ENCODE results near the gene NFATC1.

NFATC1 gene

DNA sequence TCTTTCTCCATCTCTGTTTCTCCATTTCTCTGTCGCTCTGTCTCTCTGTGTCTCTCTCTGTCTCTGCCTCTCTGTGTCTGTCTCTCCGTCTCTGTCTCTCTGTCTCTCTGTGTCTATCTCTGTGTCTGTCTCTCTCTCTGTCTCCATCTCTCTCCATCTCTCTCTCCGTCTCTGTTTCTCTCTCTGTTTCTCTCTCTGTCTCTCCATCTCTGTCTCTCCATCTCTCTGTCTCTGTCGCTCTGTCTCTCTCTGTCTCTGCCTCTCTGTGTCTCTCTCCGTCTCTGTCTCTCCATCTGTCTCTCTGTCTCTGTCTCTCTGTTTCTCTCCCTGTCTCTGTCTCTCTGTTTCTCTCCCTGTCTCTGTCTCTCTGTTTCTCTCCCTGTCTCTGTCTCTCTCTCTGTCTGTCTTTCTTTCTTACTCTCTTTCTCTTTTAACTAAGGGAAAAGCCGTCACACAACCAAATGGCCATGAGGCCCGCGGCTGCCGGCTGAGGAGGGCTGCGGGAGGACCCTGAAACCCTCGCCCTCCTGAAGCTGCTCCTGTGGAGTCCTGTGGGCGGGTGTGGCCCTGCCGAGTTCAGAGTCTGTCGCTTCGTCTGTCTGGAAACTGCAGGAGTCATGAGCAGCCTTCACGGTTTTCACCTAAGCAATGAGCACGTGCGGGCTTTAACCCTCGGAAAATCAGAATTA, 29.3 kb downstream of the NFATC1 start:
- no peak for DNase-seq

GRCh38 chr18:79425569-79425886, 29.8 kb downstream of the NFATC1 start:
- DNase-seq = no peak

- DNase-seq = no peak
Observed at GRCh38 chr18:79426376-79427300, 30.9 kb downstream of the NFATC1 start.

DNA sequence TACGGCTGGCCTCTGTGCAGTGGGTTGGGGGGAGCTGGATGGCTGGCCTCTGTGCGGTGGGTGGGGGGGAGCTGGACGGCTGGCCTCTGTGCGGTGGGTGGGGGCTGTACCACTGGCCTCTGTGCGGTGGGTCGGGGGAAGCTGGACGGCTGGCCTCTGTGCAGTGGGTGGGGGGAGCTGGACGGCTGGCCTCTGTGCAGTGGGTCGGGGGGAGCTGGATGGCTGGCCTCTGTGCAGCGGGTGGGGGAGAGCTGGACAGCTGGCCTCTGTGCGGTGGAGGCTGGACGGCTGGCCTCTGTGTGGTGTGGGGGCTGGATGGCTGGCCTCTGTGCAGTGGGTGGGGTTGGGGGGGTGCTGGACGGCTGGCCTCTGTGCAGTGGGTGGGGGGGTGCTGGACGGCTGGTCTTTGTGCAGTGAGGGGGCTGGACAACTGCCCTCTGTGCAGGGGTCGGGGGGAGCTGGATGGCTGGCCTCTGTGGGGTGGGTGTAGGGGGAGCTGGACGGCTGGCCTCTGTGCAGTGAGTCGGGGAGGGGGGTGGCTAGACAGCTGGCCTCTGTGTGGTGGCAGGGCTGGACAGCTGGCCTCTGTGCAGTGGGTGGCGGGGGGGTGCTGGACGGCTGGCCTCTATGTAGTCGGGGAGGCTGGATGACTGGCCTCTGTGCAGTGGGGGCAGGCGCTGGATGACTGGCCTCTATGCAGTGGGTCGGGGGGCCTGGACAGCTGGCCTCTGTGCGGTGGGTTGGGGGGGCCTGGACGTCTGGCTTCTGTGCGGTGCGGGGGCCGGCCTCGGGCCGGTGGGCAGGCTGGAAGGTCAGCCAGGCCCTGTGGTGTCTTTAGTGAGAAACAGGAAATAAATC, 31.9 kb downstream of the NFATC1 start:
- DNase-seq = no peak

GRCh38 chr18:79428287-79428686, 32.6 kb downstream of the NFATC1 start:
- no peak for DNase-seq

DNA sequence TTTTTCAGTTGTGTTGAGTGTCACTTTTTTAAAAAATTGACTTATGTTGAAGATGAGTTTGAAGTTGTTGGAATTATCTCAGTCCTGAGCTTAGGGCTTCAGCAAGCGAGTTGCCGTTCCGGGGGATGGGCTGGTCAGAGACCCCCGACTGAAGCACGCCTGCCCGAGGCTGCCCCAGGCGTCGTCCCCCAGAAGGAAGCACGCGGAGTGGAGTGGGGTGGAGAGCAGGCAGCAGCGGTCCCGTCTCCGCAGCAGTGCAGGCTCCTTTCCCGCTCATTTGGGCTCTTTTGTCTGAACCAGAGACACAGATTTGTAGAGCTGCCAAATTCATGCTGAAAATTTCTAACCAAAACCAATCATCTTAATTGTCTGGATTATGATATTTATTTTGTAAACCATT, 33.7 kb downstream of the NFATC1 start:
- no peak for DNase-seq

GRCh38 chr18:79429785-79430281, 34.1 kb downstream of the NFATC1 start:
- DNase-seq = no peak

DNA sequence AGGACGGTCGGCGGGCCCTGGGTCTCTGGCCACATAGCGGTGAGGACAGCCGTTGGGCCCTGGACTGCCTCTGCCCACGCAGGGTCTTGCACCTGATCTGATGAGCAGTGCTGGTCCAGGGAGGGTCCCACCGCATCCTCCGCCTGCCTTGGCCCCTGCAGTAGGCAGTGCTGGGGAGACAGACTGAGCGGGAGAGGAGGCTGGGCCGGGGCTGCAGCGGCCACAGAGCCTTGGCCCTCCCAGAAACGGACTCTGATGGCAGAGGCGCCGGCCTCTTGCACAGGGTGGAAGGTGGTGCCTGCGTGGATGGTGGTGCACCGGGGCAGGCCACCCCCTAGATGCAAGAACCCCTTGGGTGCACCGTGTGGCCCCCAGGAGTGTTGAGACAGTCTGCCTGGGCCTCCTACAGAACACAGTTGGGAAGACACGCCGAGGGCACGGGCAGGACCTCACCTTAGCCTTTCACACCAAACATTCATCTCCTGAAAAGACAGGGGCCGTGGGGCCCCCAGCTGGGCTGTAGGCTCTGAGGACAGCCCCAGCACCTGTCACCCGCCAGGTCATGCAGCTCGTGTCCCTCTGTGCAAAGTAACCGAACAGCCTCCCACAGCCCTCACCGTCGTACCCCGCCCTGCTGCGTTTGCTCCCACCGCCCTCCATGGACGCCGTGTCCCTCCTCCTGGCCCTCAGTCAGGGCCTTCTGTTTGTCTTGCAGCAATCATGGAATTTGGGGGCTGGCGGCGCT, 36.8 kb downstream of the NFATC1 start:
- no peak for DNase-seq

DNA sequence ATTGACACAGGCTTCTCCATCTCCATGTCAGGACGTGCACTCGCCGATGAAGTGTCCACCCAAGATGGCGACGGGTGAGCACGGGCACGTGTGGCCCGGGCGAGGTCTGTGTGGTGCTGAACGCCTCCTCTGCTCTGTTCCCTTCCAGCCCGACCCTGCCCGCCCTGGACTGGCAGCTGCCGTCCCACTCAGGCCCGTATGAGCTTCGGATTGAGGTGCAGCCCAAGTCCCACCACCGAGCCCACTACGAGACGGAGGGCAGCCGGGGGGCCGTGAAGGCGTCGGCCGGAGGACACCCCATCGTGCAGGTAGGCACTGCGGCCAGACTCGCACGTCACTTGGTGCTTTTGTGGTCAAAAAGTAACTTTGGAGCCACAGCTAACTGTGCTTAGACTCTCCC, 37.7 kb downstream of the NFATC1 start:
- no peak for DNase-seq

DNA sequence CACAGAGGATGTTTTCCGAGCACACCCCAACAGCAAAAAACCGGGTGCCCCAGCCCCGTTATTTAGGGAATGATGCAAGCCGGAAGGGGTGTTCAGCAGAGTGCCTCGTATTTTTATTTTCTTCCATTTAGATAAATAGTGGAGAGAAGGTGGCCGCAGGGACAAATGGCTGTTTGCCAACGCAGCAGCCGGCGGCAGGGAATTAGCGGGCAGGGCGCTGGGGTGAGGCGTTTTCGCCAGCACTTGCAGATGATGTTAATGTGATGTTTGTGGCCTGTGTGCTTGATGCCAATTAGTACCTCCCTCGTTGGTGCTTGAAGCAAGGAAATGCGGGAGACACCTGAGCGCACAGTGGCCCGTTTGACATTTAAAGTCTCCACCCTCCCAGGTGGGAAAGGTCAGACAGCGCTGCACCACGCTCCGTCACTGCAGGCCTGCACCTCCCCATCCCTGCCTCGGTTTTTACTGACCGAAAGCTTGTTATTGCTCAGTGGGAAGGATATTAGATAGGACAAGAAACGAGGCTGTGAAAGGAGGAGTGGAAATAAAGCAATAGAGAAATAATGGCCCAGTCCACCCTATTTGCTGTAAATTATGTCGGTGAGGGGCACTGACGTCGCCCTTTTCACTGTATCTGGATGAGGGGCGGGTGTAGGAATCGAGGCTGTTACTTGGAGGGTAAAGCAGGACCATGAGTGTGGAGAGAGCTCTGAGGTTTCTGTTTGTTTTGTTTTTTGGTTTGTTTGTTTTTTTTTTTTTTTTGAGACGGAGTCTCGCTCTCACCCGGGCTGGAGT, 39.1 kb downstream of the NFATC1 start:
- no peak for DNase-seq

- DNase-seq = no peak
Observed at GRCh38 chr18:79436556-79437275, 41.0 kb downstream of the NFATC1 start.

- DNase-seq = no peak
Observed at GRCh38 chr18:79438089-79438897, 42.6 kb downstream of the NFATC1 start.

DNA sequence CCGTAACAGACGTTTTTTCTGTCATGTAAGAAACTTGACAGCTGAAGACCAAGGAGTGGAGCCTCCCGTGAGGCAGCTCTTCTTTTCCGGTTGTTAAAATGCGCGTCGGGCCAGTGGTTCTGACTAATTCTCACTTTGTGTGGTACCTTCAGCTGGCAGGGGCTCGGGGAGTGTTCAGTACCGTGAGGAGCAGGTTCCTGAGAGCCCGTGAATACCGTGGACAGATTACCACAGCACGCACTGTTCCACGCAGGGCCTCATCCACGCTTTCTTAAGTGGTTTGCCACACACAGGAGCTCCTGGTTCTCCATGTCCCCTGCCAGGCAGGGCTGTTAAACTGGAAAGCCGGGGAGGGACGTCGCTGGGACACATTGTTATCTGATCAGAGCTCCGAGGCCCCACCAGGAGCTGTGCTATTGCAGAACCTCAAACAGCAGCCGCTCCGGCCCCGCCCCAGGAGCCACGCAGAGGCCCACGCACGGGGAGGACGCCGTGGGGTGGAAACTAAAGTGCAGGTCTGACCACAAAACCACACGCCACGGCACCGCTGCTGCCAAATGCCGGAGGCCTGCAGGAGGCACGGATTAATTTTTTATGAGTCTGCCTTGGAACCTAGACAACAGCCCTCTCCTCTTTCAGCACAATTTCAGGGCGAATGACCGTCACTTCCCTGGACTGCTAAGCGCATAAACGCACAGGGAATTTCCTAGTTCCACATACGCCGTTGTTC, 43.3 kb downstream of the NFATC1 start:
- peak; percentile 31 for DNase-seq

- DNase-seq = no peak
Observed at GRCh38 chr18:79439628-79440023, 43.9 kb downstream of the NFATC1 start.

DNA sequence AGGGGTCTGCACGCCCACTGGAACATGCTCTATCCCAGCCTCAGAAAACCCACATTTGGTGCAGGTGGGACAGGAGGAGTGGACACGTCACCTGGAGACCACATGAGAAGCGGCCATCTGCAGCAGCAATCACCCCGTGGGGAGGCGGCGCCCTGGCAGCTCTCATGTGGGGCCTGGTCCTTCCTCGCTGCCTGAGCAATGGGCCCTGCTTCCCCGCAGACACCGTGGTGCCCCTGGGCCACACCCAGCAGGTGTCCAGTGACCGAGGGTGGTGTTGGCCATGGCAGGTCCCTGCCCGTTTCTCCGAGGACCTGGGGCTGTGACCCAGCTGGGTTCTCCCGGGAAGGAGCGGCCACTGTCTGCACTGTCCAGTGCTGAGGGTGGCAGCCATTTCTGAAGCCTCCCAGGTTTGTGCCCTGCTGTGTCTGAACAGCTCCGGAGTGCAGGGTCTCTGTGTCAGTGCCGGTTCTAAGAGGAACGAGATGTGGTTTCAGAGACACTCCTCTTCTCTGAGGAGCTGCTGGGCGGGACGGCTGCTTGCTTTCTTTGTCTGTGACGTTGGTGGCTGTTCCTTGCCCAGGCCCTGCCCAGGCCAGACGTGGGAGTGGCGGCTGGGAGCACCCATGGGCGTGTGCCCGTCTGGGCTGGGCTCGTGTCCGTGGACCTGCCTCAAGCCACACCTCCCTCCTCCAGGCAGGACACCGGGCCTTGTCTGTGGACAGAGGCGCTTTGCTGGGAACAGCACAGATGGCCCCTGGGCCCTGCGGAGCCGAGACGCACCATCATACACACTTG, 44.8 kb downstream of the NFATC1 start:
- DNase-seq = no peak

- no peak for DNase-seq
Observed at GRCh38 chr18:79441420-79441819, 45.7 kb downstream of the NFATC1 start.

DNA sequence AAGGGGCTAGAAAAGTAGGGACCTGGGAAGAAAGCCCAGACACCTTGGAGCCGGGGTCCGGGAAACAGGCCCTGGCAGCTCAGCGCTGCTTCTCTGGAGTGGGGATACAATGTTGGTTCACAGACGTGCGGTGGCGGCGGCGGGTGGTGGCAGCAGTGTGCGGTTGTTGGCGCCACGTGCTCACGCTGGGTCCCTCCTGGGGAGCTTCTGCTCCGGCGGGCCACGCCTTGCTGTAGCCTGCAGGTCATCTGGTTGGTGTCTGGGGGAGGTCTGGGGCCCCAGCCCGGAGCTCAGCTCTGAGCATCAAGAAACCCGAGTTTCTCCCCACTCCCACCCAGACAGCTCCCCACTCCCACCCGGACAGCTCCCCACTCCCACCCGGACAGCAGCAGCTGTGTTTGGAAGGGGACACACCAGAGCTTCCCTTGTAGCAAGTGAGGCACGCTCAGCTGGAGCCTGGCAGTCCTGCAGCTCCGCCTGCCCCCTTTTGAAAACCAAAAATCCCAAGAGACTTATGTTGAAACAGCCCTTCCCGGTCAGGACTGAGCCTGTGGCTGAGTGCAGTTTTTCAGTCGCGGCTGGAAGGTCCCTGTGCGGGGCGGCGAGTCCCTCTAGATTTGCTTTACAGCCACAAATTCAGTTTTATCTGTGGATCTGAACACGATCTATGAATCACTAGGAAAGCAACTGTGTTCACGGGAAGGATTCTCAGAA, 46.9 kb downstream of the NFATC1 start:
- DNase-seq = peak; percentile 33

DNA sequence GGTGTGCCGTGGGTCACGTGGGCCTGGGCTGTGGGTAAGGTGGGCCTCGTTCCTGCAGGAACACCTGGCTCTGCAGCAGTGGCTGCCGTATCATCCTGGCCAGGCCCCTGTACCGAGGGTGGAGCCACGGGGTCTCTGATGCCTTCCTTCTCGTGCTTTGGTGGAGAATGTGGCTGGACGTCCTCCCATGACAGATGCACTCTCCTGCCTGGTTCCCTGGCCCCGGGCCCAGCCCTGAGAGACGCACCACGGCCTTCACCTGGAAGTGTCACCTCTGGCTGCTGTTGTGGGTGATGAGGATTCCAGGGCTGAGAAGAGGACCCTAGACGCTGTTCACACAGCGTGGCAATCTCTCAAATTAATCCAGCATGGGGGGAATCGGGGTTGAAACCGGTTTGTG, 49.5 kb downstream of the NFATC1 start:
- no peak for DNase-seq

Data from stimulated activated CD8-positive, alpha-beta memory T cell treated with anti-CD3 and anti-CD28 coated beads, Interleukin-4, amount 100 ng/mL, for 48 hours (primary cell).